ENCODE data around the gene SFXN5.

The SFXN5 gene

GRCh38 chr2:72991980-72992733 lies 79.4 kb downstream of the SFXN5 start:
- Histone ChIP-seq H3K9ac (no peak overlapping the region), H3K27me3 (ENCODE audit: insufficient read depth, low read depth) (no peaks in the 10 kb centered on the region), H3K27ac (no peak overlapping the region), H3K36me3 (ENCODE audit: insufficient read depth) (no peaks in the 10 kb centered on the region), H3K4me1 (ENCODE audit: low read depth, poor library complexity, severe bottlenecking) (no peaks in the 10 kb centered on the region), H4K20me1 (ENCODE audit: insufficient read depth) (no peaks in the 10 kb centered on the region), H3K79me2 (ENCODE audit: insufficient read depth, low read depth) (no peaks in the 10 kb centered on the region), H3K4me3 (IDR thresholded peaks at IDR 0.05; ENCODE audit: insufficient read depth, low read depth, low read length) (no peak overlapping the region), H3K4me2 (no peak overlapping the region), H2AFZ (ENCODE audit: low read depth) (no peak overlapping the region)
- no peak for TF ChIP-seq CTCF (conservative IDR thresholded peaks at IDR 0.05; ENCODE audit: low read depth, low read length)

GRCh38 chr2:72991439-72991725 lies 80.1 kb downstream of the SFXN5 start:
- Histone ChIP-seq H3K4me2 (no peak overlapping the region), H3K4me3 (IDR thresholded peaks at IDR 0.05; ENCODE audit: insufficient read depth, low read depth, low read length) (no peak overlapping the region), H3K4me1 (ENCODE audit: low read depth, poor library complexity, severe bottlenecking) (no peaks in the 10 kb centered on the region), H3K27me3 (ENCODE audit: insufficient read depth, low read depth) (no peaks in the 10 kb centered on the region), H2AFZ (ENCODE audit: low read depth) (no peak overlapping the region), H3K36me3 (ENCODE audit: insufficient read depth) (no peaks in the 10 kb centered on the region), H3K27ac (no peak overlapping the region), H4K20me1 (ENCODE audit: insufficient read depth) (no peaks in the 10 kb centered on the region), H3K79me2 (ENCODE audit: insufficient read depth, low read depth) (no peaks in the 10 kb centered on the region), H3K9ac (no peak overlapping the region)
- TF ChIP-seq CTCF (conservative IDR thresholded peaks at IDR 0.05; ENCODE audit: low read depth, low read length): no peak

- Histone ChIP-seq H3K4me1 (ENCODE audit: low read depth, poor library complexity, severe bottlenecking) (no peaks in the 10 kb centered on the region), H3K4me2 (no peak overlapping the region), H3K27me3 (ENCODE audit: insufficient read depth, low read depth) (no peaks in the 10 kb centered on the region)
Observed at GRCh38 chr2:72990695-72991438, 80.6 kb downstream of the SFXN5 start.

GRCh38 chr2:72989770-72990556 lies 81.5 kb downstream of the SFXN5 start:
- no peaks in the 10 kb centered on the region for H3K4me1 ChIP-seq (ENCODE audit: low read depth, poor library complexity, severe bottlenecking)
- no peak overlapping the region for H3K4me2 ChIP-seq

More at GRCh38 chr2:72990695-72991438, 80.6 kb downstream of the SFXN5 start:
- no peaks in the 10 kb centered on the region for H3K36me3 ChIP-seq (ENCODE audit: insufficient read depth)
- H3K27ac ChIP-seq: no peak overlapping the region
- TF ChIP-seq CTCF (conservative IDR thresholded peaks at IDR 0.05; ENCODE audit: low read depth, low read length): no peak
- no peaks in the 10 kb centered on the region for H4K20me1 ChIP-seq (ENCODE audit: insufficient read depth)
- no peak overlapping the region for H2AFZ ChIP-seq (ENCODE audit: low read depth)
- H3K4me3 ChIP-seq (IDR thresholded peaks at IDR 0.05; ENCODE audit: insufficient read depth, low read depth, low read length): no peak overlapping the region
- H3K9ac ChIP-seq: no peak overlapping the region
- H3K79me2 ChIP-seq (ENCODE audit: insufficient read depth, low read depth): no peaks in the 10 kb centered on the region

More at GRCh38 chr2:72989770-72990556, 81.5 kb downstream of the SFXN5 start:
- Histone ChIP-seq H3K27ac (no peak overlapping the region), H3K9ac (no peak overlapping the region), H3K36me3 (ENCODE audit: insufficient read depth) (no peaks in the 10 kb centered on the region), H2AFZ (ENCODE audit: low read depth) (no peak overlapping the region), H4K20me1 (ENCODE audit: insufficient read depth) (no peaks in the 10 kb centered on the region), H3K27me3 (ENCODE audit: insufficient read depth, low read depth) (no peaks in the 10 kb centered on the region), H3K4me3 (IDR thresholded peaks at IDR 0.05; ENCODE audit: insufficient read depth, low read depth, low read length) (no peak overlapping the region), H3K79me2 (ENCODE audit: insufficient read depth, low read depth) (no peaks in the 10 kb centered on the region)
- TF ChIP-seq CTCF (conservative IDR thresholded peaks at IDR 0.05; ENCODE audit: low read depth, low read length): no peak

Data from KMS-11 (cell line).